C4-2B (cell line): ENCODE measurements around the gene OR52K1.
"Not testable (repeated sequence)": the region's sequence is repeated elsewhere in the genome, so short reads cannot be mapped to it uniquely, and the experiment has no call there.

Experiments used
- H3K27ac ChIP-seq: fragments of 450-650 bp; 2 replicates; pipeline ENCODE4 v1.5.1; 2017
- ZFX ChIP-seq: fragments of 450-650 bp; IDR thresholded peaks from 2 replicates; pipeline ENCODE4 v1.6.1; 2017
- TF ChIP-seq, protein P1 (sequence below): fragments of 450-650 bp; conservative IDR thresholded peaks from 2 replicates; pipeline ENCODE4 v1.5.1; 2017; ENCODE audit warnings: mild to moderate bottlenecking

The OR52K1 gene

DNA sequence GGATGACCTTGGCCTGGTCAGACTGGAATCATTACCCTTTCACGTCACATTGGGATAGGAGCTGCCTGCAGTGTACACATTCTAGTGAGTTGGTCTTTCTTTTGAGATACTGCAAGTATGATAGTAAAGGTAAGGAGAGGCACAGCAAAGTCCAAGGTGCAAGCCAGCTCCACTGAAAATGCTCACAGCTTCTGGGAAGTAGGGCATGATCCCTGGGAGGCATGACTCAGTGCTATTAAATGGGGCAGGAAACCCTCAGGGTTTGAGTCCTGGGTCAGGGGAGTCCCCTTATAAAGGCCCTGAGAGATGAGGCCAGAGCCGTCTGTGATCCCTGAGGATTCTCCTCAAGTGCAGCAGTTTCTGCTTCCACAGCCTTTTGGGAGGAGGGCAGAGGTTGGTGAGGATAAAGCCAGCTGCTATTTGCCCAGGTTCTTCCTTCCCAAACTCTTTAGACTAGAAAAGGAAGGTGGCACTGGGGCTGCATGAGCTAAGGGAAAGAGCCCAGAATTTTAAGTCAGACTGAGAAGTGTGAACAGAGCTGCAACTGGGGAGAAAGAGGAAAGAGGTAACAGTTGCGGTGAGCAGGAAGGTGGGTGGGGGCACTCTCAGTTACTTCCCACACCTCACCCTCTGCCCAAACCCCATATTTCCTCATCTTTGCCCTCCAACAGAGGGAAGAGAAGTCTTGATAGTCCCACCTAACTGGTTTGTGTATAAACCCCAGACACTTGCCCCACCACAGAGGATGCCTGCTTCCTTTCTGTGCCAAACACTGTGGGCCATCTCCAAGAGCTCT, 14.4 kb upstream of the OR52K1 start:
- no peak overlapping the region for H3K27ac ChIP-seq
- no peak for TF ChIP-seq ZFX
- TF ChIP-seq, protein P1, sequence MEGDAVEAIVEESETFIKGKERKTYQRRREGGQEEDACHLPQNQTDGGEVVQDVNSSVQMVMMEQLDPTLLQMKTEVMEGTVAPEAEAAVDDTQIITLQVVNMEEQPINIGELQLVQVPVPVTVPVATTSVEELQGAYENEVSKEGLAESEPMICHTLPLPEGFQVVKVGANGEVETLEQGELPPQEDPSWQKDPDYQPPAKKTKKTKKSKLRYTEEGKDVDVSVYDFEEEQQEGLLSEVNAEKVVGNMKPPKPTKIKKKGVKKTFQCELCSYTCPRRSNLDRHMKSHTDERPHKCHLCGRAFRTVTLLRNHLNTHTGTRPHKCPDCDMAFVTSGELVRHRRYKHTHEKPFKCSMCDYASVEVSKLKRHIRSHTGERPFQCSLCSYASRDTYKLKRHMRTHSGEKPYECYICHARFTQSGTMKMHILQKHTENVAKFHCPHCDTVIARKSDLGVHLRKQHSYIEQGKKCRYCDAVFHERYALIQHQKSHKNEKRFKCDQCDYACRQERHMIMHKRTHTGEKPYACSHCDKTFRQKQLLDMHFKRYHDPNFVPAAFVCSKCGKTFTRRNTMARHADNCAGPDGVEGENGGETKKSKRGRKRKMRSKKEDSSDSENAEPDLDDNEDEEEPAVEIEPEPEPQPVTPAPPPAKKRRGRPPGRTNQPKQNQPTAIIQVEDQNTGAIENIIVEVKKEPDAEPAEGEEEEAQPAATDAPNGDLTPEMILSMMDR: no peak

DNA sequence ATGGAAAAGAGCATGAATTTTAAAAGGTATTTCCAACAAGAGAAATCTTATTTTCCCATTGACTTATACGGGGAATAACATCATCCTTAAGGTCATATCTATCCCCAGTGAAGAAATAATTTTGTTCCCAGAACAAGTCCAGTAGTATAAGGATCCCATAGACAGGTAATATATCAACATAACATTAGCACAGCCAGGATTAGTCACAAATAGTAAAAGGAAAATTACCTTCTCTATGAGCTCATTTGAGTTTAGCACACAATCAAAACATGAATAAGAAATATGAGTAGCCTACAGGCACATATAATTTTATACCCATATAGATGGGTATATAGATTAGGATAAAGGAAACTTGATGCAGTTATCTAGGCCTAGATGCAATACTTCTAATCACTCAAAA, 2.8 kb upstream of the OR52K1 start:
- no peak overlapping the region for H3K27ac ChIP-seq
- TF ChIP-seq ZFX: no peak
- TF ChIP-seq, protein P1: no peak

DNA sequence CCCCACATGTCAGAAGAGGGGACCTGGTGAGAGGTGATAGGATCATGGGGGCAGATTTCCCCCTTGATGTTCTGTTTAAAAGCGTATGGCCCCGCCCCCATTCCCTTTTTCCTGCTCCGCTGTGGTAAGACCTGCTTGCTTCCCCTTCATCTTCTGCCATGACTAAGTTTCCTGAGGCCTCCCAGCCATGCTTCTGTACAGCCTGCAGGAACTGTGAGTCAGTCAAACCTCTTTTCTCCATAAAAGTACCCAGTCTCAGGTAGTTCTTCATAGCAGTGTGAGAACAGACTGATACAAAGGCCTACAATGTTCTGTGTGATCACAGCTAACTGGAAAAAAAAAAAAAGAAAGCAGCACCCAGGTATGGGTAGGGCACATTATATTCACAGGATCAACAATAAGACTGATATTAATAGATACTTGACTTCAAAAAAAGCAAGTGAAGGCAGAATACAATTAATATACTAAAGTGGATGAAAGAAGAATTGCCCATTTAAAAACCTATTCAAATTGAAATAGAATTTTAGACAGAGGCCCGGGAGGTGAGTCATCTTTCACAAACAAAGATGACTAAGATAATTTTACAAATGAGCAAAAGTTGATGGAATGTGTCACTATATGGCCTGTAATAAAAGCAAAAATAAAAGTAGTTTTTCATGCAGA, 1.7 kb upstream of the OR52K1 start:
- TF ChIP-seq ZFX: no peak
- TF ChIP-seq, protein P1: no peak
- H3K27ac ChIP-seq: no peak overlapping the region

DNA sequence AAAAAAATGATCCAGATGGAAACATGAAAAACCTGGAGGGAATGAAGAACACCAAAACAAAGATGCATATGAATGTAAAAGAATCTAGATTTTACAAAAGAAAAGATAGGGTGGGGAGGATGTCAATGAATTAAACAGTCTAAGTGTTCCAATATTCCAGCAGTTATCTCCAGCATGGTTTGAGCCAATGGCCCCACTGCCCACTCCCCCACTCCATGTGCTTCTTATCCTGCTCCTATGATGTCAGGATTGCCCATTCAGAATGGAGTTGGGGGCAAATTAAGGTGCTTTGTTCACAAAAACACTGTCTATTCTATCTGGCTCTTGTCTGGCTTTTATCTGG, 1.2 kb upstream of the OR52K1 start:
- no peak overlapping the region for H3K27ac ChIP-seq
- TF ChIP-seq, protein P1: no peak
- no peak for TF ChIP-seq ZFX

DNA sequence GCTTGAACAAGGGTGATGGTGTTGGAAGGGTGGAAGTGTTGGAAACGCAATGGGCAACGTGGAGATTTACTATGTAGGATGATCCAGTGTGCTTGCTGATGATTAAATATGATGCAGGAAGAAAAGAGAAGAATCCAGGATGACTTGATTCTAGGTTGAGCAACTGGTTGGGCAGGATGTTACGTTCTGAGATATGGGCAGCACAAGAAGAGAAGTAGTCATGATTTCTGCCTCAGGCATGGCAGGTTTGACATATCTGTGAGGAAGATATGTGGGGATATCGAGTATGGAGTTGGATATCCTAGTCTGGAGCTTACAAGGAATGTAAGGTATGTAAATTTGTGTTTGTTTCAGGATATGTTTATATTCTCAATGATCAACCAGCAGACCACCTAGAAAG, 1.9 kb downstream of the OR52K1 start:
- no peak for TF ChIP-seq ZFX
- TF ChIP-seq, protein P1: no peak
- H3K27ac ChIP-seq: no peak overlapping the region

DNA sequence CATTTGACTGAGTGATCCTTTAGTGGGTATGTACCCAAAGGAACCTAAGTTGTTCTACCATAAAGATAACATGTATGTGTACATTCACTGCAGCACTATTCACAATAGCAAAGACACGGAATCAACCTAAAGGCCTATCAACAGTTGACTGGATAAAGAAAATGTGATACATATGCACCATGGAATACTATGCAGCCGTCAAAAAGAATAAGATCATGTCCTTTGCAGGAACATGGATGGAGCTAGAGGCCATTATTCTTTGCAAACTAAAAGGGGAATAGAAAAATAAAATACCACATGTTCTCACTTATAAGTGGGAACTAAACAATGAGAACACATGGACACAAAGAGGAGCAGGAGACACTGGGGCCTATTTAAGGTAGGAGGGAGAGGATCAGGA, 9.0 kb downstream of the OR52K1 start:
- not testable (repeated sequence) for H3K27ac ChIP-seq

DNA sequence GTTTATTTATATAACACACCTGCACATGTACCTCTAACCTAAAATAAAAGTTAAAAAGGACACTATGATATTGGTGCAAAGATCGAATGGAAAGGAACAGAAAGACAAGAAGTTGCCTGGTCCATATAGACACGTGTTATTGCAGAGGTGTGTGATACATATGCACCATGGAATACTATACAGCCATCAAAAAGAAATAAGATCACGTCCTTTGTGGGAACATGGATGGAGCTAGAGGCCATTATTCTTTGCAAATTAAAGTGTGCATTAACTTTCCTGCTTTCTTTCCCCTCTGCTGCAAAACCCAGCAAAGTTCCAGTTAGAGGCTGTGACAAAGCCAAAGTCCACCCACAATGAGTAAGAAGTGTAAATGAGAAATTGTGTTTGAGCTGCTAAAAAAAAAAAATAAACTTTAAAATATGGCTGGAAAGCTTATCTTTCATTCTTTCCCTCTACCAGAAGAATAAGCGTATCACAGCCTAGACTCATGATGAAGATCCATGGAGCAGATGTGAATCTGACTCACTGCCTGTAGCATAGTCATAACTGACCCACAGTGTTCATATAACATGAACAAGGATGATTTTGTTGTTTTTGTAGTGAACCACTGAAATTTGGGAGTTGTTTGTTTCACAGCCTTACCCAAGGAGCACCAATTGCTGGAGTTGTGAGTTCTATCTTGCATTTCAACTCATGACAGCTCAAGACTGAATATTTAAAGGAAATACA, 9.6 kb downstream of the OR52K1 start:
- TF ChIP-seq, protein P1: no peak
- TF ChIP-seq ZFX: no peak
- H3K27ac ChIP-seq: no peak overlapping the region
